H1 (cell line): ENCODE results near the gene SLC39A11. TPM values are rescaled to one million over a fixed set of nuclear protein-coding genes. Genes with fewer than 3 reads are reported as not detected.

Experiments
- CTCF ChIA-PET: fragments of 300-600 bp; sonication (Branson Sonifier 250); formaldehyde crosslinking; loops from one replicate; lab custom pipeline; 2021; ENCODE audit not compliant: partially characterized antibody; lab: Charles Lee
- POLR2A ChIA-PET: fragments of 300-600 bp; sonication (Branson Sonifier 250); formaldehyde crosslinking; loops from one replicate; lab custom pipeline; 2021; ENCODE audit warnings: inconsistent platforms; ENCODE audit not compliant: partially characterized antibody; lab: Charles Lee
- DNase-seq, 2 experiments: peaks; one replicate each; pipeline versions ENCODE4 v3.0.0 to v3.0.0-alpha.2; 2010 to 2022; ENCODE audit warnings: low spot score in 2 of 2, low read depth in 1 of 2, mixed read lengths in 1 of 2
- FAIRE-seq: peaks from 2 replicates; lab custom pipeline; 2011; peaks lifted over from hg19 to GRCh38; lab: Jason Lieb, UNC
- H2AFZ ChIP-seq: 2 replicates; pipeline ENCODE4 v1.8.1; 2012; ENCODE audit warnings: low read length, inconsistent platforms
- H2AK5ac ChIP-seq: 2 replicates; pipeline ENCODE4 v1.6.1; 2013; ENCODE audit warnings: low read depth, low read length
- H2BK120ac ChIP-seq: replicated peaks from 2 replicates; pipeline ENCODE3; 2013; ENCODE audit warnings: low read depth, low read length, inconsistent platforms
- H2BK12ac ChIP-seq: 2 replicates; pipeline ENCODE4 v1.6.1; 2013; ENCODE audit warnings: low read depth, low read length
- H2BK15ac ChIP-seq: 2 replicates; pipeline ENCODE4 v1.6.1; 2013; ENCODE audit warnings: low read length
- H2BK20ac ChIP-seq: 2 replicates; pipeline ENCODE4 v1.6.1; 2013; ENCODE audit warnings: low read length
- H2BK5ac ChIP-seq: 2 replicates; pipeline ENCODE4 v1.6.1; 2013; ENCODE audit warnings: low read depth, low read length
- H3K14ac ChIP-seq: 2 replicates; pipeline ENCODE4 v1.6.1; 2013; ENCODE audit warnings: inconsistent platforms; ENCODE audit not compliant: insufficient read length
- H3K18ac ChIP-seq: 2 replicates; pipeline ENCODE4 v1.6.1; 2013; ENCODE audit warnings: low read length; ENCODE audit errors: extremely low read depth
- H3K23ac ChIP-seq: 2 replicates; pipeline ENCODE4 v1.6.1; 2013; ENCODE audit warnings: inconsistent platforms; ENCODE audit not compliant: insufficient read length
- H3K23me2 ChIP-seq: 2 replicates; pipeline ENCODE4 v1.6.1; 2013; ENCODE audit warnings: low read depth, low read length
- H3K27ac ChIP-seq: 2 replicates; pipeline ENCODE4 v1.6.1; 2011; ENCODE audit warnings: low read depth, low read length, inconsistent platforms
- H3K27me3 ChIP-seq, 4 experiments: replicated peaks in 1 of 4; 1 replicate in 1 of 4; 2 replicates in 3 of 4; pipeline versions ENCODE4 v1.6.1 to v1.8.1; 2011 to 2013; ENCODE audit warnings: low read length in 3 of 4, mild to moderate bottlenecking in 3 of 4, inconsistent platforms in 2 of 4, mixed read lengths in 2 of 4, moderate library complexity in 1 of 4; ENCODE audit not compliant: control insufficient read depth in 3 of 4, insufficient read depth in 3 of 4; ENCODE audit errors: extremely low read depth in 1 of 4
- H3K36me3 ChIP-seq, 4 experiments: 2 replicates each; pipeline versions ENCODE4 v1.6.1 to v1.8.1; 2011 to 2013; ENCODE audit warnings: mild to moderate bottlenecking in 4 of 4, low read length in 3 of 4, moderate library complexity in 2 of 4, control low read depth in 1 of 4, inconsistent platforms in 1 of 4; ENCODE audit not compliant: insufficient read depth in 4 of 4, control insufficient read depth in 2 of 4
- H3K4ac ChIP-seq: replicated peaks from 2 replicates; pipeline ENCODE3; 2013; ENCODE audit warnings: low read length, low read depth, mixed read lengths, inconsistent platforms; ENCODE audit not compliant: insufficient read length
- H3K4me1 ChIP-seq, 4 experiments: replicated peaks in 1 of 4; 1 replicate in 1 of 4; 2 replicates in 3 of 4; pipeline versions ENCODE4 v1.6.1 to v1.8.1; 2011 to 2013; ENCODE audit warnings: low read length in 3 of 4, inconsistent platforms in 2 of 4, mixed read lengths in 1 of 4; ENCODE audit not compliant: insufficient read depth in 4 of 4, control insufficient read depth in 3 of 4
- H3K4me2 ChIP-seq, 2 experiments: 2 replicates each; pipeline versions ENCODE4 v1.6.1 to v1.8.1; 2011 to 2013; ENCODE audit warnings: low read depth in 2 of 2, low read length in 2 of 2, control low read depth in 1 of 2, inconsistent platforms in 1 of 2, mild to moderate bottlenecking in 1 of 2; ENCODE audit not compliant: insufficient read depth in 1 of 2
- H3K4me3 ChIP-seq, 4 experiments: fragments of 200-600, 300-600 bp in 1 of 4; sonication (generic), shearing (Covaris generic), sonication (Bioruptor Twin) in 1 of 4; 2 replicates each; pipeline versions ENCODE4 v1.5.1 to v1.8.1; 2011 to 2016; ENCODE audit warnings: low read length in 4 of 4, low read depth in 3 of 4, control low read depth in 2 of 4, inconsistent platforms in 2 of 4, mild to moderate bottlenecking in 2 of 4, mixed read lengths in 1 of 4, moderate library complexity in 1 of 4; ENCODE audit not compliant: insufficient read depth in 2 of 4; ENCODE audit errors: extremely low read depth in 1 of 4
- H3K56ac ChIP-seq: replicated peaks from 2 replicates; pipeline ENCODE3; 2013; ENCODE audit warnings: low read depth, mild to moderate bottlenecking, mixed read lengths, low read length, inconsistent platforms; ENCODE audit not compliant: insufficient read length
- H3K79me1 ChIP-seq: 2 replicates; pipeline ENCODE4 v1.6.1; 2013; ENCODE audit warnings: low read depth, low read length, control low read depth
- H3K79me2 ChIP-seq, 2 experiments: 2 replicates each; pipeline versions ENCODE4 v1.6.1 to v1.8.1; 2012 to 2013; ENCODE audit warnings: low read length in 2 of 2, mild to moderate bottlenecking in 2 of 2, inconsistent platforms in 1 of 2; ENCODE audit not compliant: insufficient read depth in 2 of 2, control insufficient read depth in 1 of 2
- H3K9ac ChIP-seq, 4 experiments: replicated peaks in 1 of 4; 1 replicate in 1 of 4; 2 replicates in 3 of 4; pipeline versions ENCODE4 v1.6.1 to v1.8.1; 2011 to 2013; ENCODE audit warnings: low read depth in 3 of 4, low read length in 3 of 4, control low read depth in 2 of 4, mild to moderate bottlenecking in 2 of 4, moderate library complexity in 2 of 4, inconsistent platforms in 1 of 4; ENCODE audit errors: extremely low read depth in 1 of 4
- H3K9me3 ChIP-seq, 2 experiments: 2 replicates each; pipeline versions ENCODE4 v1.6.1 to v1.8.1; 2012 to 2013; ENCODE audit warnings: mild to moderate bottlenecking in 2 of 2, moderate library complexity in 2 of 2, control low read depth in 1 of 2, inconsistent platforms in 1 of 2, low read depth in 1 of 2, low read length in 1 of 2, mixed read lengths in 1 of 2; ENCODE audit not compliant: insufficient read depth in 2 of 2
- H4K20me1 ChIP-seq, 2 experiments: replicated peaks in 1 of 2; 2 replicates each; pipeline versions ENCODE3 to v1.8.1; 2011 to 2013; ENCODE audit warnings: inconsistent platforms in 2 of 2, low read length in 2 of 2, mild to moderate bottlenecking in 1 of 2; ENCODE audit not compliant: insufficient read depth in 2 of 2, control insufficient read depth in 1 of 2
- H4K5ac ChIP-seq: 2 replicates; pipeline ENCODE4 v1.6.1; 2013; ENCODE audit warnings: low read length, low read depth, mixed read lengths, inconsistent platforms; ENCODE audit not compliant: insufficient read length
- H4K8ac ChIP-seq: 2 replicates; pipeline ENCODE4 v1.8.0; 2013; ENCODE audit warnings: mild to moderate bottlenecking, moderate library complexity, low read length, inconsistent platforms; ENCODE audit not compliant: insufficient read depth; ENCODE audit errors: extremely low read depth
- H4K91ac ChIP-seq: replicated peaks from 2 replicates; pipeline ENCODE3; 2013; ENCODE audit warnings: low read length, mixed read lengths, inconsistent platforms; ENCODE audit not compliant: insufficient read length
- CEBPB ChIP-seq: IDR thresholded peaks from 2 replicates; pipeline ENCODE4 v1.6.1; 2012; ENCODE audit warnings: low read depth, low read length
- CHD1 ChIP-seq: IDR thresholded peaks from 2 replicates; pipeline ENCODE4 v1.6.1; 2012; ENCODE audit warnings: low read depth, low read length, improper control_type of control experiment
- GABPA ChIP-seq: IDR thresholded peaks from 2 replicates; pipeline ENCODE4 v1.6.1; 2011; ENCODE audit warnings: mild to moderate bottlenecking, low read length, moderate library complexity, borderline replicate concordance; ENCODE audit not compliant: insufficient read depth
- KDM5A ChIP-seq: fragments of 200-600 bp; IDR thresholded peaks from 2 replicates; pipeline ENCODE4 v1.7.1; 2012; ENCODE audit warnings: mild to moderate bottlenecking, low read length, inconsistent platforms, mixed read lengths
- NRF1 ChIP-seq: IDR thresholded peaks from 2 replicates; pipeline ENCODE4 v1.6.1; 2011; ENCODE audit warnings: mild to moderate bottlenecking, low read depth, low read length, improper control_type of control experiment
- RFX5 ChIP-seq: IDR thresholded peaks from 2 replicates; pipeline ENCODE4 v1.6.1; 2011; ENCODE audit warnings: low read depth, low read length, improper control_type of control experiment, borderline replicate concordance
- SRF ChIP-seq: IDR thresholded peaks from 2 replicates; pipeline ENCODE4 v1.6.1; 2011; ENCODE audit warnings: mild to moderate bottlenecking, low read depth, low read length, moderate library complexity
- SUZ12 ChIP-seq: fragments of 200-600 bp; sonication (generic); IDR thresholded peaks from 2 replicates; pipeline ENCODE4 v1.6.1; 2012; ENCODE audit warnings: mild to moderate bottlenecking, inconsistent platforms, low read length, moderate library complexity, mixed read lengths
- TEAD4 ChIP-seq: IDR thresholded peaks from 2 replicates; pipeline ENCODE4 v1.6.1; 2012; ENCODE audit warnings: low read depth, low read length, inconsistent platforms, mixed read lengths
- ZNF274 ChIP-seq: IDR thresholded peaks from 2 replicates; pipeline ENCODE4 v1.7.0; 2012; ENCODE audit warnings: low read length, borderline replicate concordance; ENCODE audit errors: extremely low read depth
- WGBS, 2 experiments: shearing (Covaris generic) in 1 of 2; methylation state at CpG; one replicate each; pipeline versions ENCODE4 v1.1.6 to v1.1.7; 2013 to 2015; ENCODE audit warnings: low lambda C conversion rate in 2 of 2, mixed read lengths in 2 of 2, inconsistent platforms in 1 of 2, low coverage in 1 of 2, missing lambda C conversion rate in 1 of 2; ENCODE audit not compliant: insufficient replicate concordance in 2 of 2, insufficient coverage in 1 of 2, insufficient read length in 1 of 2; ENCODE audit errors: extremely low coverage in 1 of 2, missing lambda C conversion rate in 1 of 2; 5-methylcytosine and 5-hydroxymethylcytosine counted together
- polyA plus RNA-seq, 7 experiments: library from polyadenylated mRNA; depleted of rRNA in 3 of 7; stranded (reverse) in 5 of 7; unstranded in 2 of 7; fragments of >200 nt in 5 of 7; fragments of 200-250 nt in 2 of 7; gene quantifications; 1 replicate in 5 of 7; 2 replicates in 1 of 7; 4 replicates in 1 of 7; pipeline versions ENCODE4 v1.2.1 to v1.2.3, GENCODE V29; 2011 to 2013; ENCODE audit warnings: missing spikeins in 2 of 7, mixed read lengths in 2 of 7
- total RNA-seq: library from RNA; stranded (reverse); fragmentation: NEBNext Ultra II Directional; extraction: Animal tissue kit (Norgen Biotek cat#: 25700); gene quantifications from 2 replicates; pipeline ENCODE4 v1.2.1, GENCODE V29; 2021

SLC39A11 gene
- total and polyA plus RNA-seq, 2 of the 8 experiments (the other 6 are each of a cell fraction or from before 2014, with no cell fraction given), result 12.2 to 19.6 TPM

- TF ChIP-seq NRF1 (no peak), GABPA (no peak), SUZ12 (no peak), CHD1 (no peak), TEAD4 (no peak), KDM5A (no peak), ZNF274 (no peak), RFX5 (no peak), CEBPB (no peak), SRF (no peak)
- Histone ChIP-seq H3K79me2 (no peaks in the 10 kb centered on the region), H4K8ac (no peak overlapping the region), H2AK5ac (no peak overlapping the region), H3K4me2 (no peak overlapping the region), H3K23ac (no peak overlapping the region), H3K4me3 (no peak overlapping the region), H3K23me2 (no peaks in the 10 kb centered on the region), H2BK20ac (no peak overlapping the region; the same call in 1 of the 2 replicates), H3K4me1 (no peaks in the 10 kb centered on the region), H3K9ac (no peak overlapping the region), H3K79me1 (no peaks in the 10 kb centered on the region), H4K20me1 (no peaks in the 10 kb centered on the region), H3K14ac (no peak overlapping the region), H3K18ac (no peak overlapping the region), H3K56ac (no peak overlapping the region), H3K9me3 (no peaks in the 10 kb centered on the region), H3K4ac (no peak overlapping the region), H3K27me3 (no peaks in the 10 kb centered on the region), H2AFZ (no peak overlapping the region), H4K91ac (no peak overlapping the region), H2BK5ac (no peak overlapping the region), H3K27ac (no peak overlapping the region), H2BK120ac (no peak overlapping the region), H3K36me3 (no peaks in the 10 kb centered on the region), H2BK12ac (no peak overlapping the region), H4K5ac (no peak overlapping the region), H2BK15ac (no peak overlapping the region)
- WGBS, 2 experiments, result 93% methylated on average over 10 of the region's 11 CpGs; no CpG with 5 or more reads in 1 of the 2 experiments
- POLR2A ChIA-PET, result interaction anchor here (0.6 to 1.1 kb wide), 2 partner anchors 26 to 309 kb away, joined by 3 read pairs; partner anchors contain the start of gene SSTR2
- FAIRE-seq, result no peak
- CTCF ChIA-PET, result interaction anchor here (0.6 to 2.8 kb wide), 6 partner anchors 9 to 413 kb away, joined by 3 to 13 read pairs (median 4); no protein-coding TSS in a partner anchor
- no peak for DNase-seq
Measured at GRCh38 chr17:73138541-73139138, 46.2 kb upstream of the SLC39A11 start.
